SH-SY5Y (cell line): Measurements from ENCODE around the gene ADGRL3.

Experiments
- GATA2 ChIP-seq: IDR thresholded peaks from 2 replicates; pipeline ENCODE4 v1.6.1; 2011; ENCODE audit warnings: mild to moderate bottlenecking, low read depth, low read length
- GATA3 ChIP-seq: IDR thresholded peaks from 2 replicates; pipeline ENCODE4 v1.6.1; 2011; ENCODE audit warnings: low read depth, mild to moderate bottlenecking, low read length, moderate library complexity

The ADGRL3 gene

GRCh38 chr4:61333490-61333889, 133.4 kb downstream of the ADGRL3 start:
- no peak for TF ChIP-seq GATA3
- no peak for TF ChIP-seq GATA2

- TF ChIP-seq GATA2 (no peak), GATA3 (no peak)
These were observed 135.2 kb downstream of the ADGRL3 start for GRCh38 chr4:61335241-61335763.

- TF ChIP-seq GATA2 (no peak), GATA3 (no peak)
These were observed 136.4 kb downstream of the ADGRL3 start for GRCh38 chr4:61336488-61336887.

- TF ChIP-seq GATA2 = no peak
- TF ChIP-seq GATA3 = no peak
These were observed 136.8 kb downstream of the ADGRL3 start for GRCh38 chr4:61336916-61337315.

- TF ChIP-seq GATA3 (no peak), GATA2 (no peak)
These were observed 141.9 kb downstream of the ADGRL3 start for GRCh38 chr4:61342061-61342460.

- TF ChIP-seq GATA3 (no peak), GATA2 (no peak)
These were observed 150.8 kb downstream of the ADGRL3 start for GRCh38 chr4:61350932-61351331.

GRCh38 chr4:61356696-61357095, 156.6 kb downstream of the ADGRL3 start:
- TF ChIP-seq GATA3 = no peak
- no peak for TF ChIP-seq GATA2

- no peak for TF ChIP-seq GATA3
- no peak for TF ChIP-seq GATA2
These were observed 159.2 kb downstream of the ADGRL3 start for GRCh38 chr4:61359301-61359700.

- no peak for TF ChIP-seq GATA3
- no peak for TF ChIP-seq GATA2
These were observed 173.8 kb downstream of the ADGRL3 start for GRCh38 chr4:61373901-61374440.

GRCh38 chr4:61374447-61374891, 174.3 kb downstream of the ADGRL3 start:
- no peak for TF ChIP-seq GATA2
- no peak for TF ChIP-seq GATA3

- TF ChIP-seq GATA3 (no peak), GATA2 (no peak)
These were observed 175.2 kb downstream of the ADGRL3 start for GRCh38 chr4:61375301-61375700.

- no peak for TF ChIP-seq GATA3
These were observed 176.2 kb downstream of the ADGRL3 start for GRCh38 chr4:61376301-61376700.

- TF ChIP-seq GATA2 (no peak), GATA3 (no peak)
These were observed 179.3 kb downstream of the ADGRL3 start for GRCh38 chr4:61379406-61379805.

- TF ChIP-seq GATA2 = no peak
- no peak for TF ChIP-seq GATA3
These were observed 180.7 kb downstream of the ADGRL3 start for GRCh38 chr4:61380865-61381264.

GRCh38 chr4:61385256-61385655, 185.1 kb downstream of the ADGRL3 start:
- no peak for TF ChIP-seq GATA2
- TF ChIP-seq GATA3 = no peak

GRCh38 chr4:61389640-61390039, 189.5 kb downstream of the ADGRL3 start:
- TF ChIP-seq GATA3 (no peak), GATA2 (no peak)
